Left lung (tissue), 10 donors: Measurements from ENCODE around the gene RASSF3. TPM values are rescaled to one million over a fixed set of nuclear protein-coding genes. Genes with fewer than 3 reads are reported as not detected.

Experiments used
- ATAC-seq: fragments of 200-7000 bp; cut with Tn5 transposase; one replicate; pipeline ENCODE4 v1.9.1; 2020; ENCODE audit warnings: moderate library complexity
- DNase-seq, 4 donors: peaks; one replicate each; pipeline ENCODE4 v3.0.0-alpha.2; 2013 to 2020
- H3K27ac ChIP-seq, 2 donors: fragments of 200-600 bp; sonication (generic) in 1 of 2; one replicate each; pipeline versions ENCODE4 v1.5.0 to v1.8.0; 2020 to 2021
- H3K27me3 ChIP-seq, 2 donors: fragments of 200-600 bp; sonication (generic) in 1 of 2; one replicate each; pipeline versions ENCODE4 v1.5.0 to v1.8.0; 2020 to 2021
- H3K36me3 ChIP-seq, 2 donors: fragments of 200-600 bp; sonication (generic) in 1 of 2; one replicate each; pipeline versions ENCODE4 v1.5.0 to v1.8.0; 2020 to 2021
- H3K4me1 ChIP-seq, 2 donors: fragments of 200-600 bp; one replicate each; pipeline ENCODE4 v1.8.0; 2021
- H3K4me3 ChIP-seq, 2 donors: fragments of 200-600 bp; sonication (generic) in 1 of 2; one replicate each; pipeline versions ENCODE4 v1.5.0 to v1.8.0; 2020 to 2021; ENCODE audit warnings: mild to moderate bottlenecking in 1 of 2
- H3K9me3 ChIP-seq, 2 donors: fragments of 200-600 bp; sonication (generic) in 1 of 2; one replicate each; pipeline versions ENCODE4 v1.5.0 to v1.8.0; 2020 to 2021
- intact Hi-C, 2 donors: fragments of 100-400 bp; cut with DNase I; formaldehyde crosslinking; loops; one replicate each; pipeline versions ENCODE4 v1.11.2 to v1.14.2; 2022
- polyA plus RNA-seq, 6 donors: library from polyadenylated mRNA; unstranded; fragments of 120-200 nt; gene quantifications; one replicate each; pipeline ENCODE4 v1.2.1, GENCODE V29; 2013; ENCODE audit not compliant: insufficient read length in 6 of 6
- total RNA-seq, 2 donors: library from RNA; stranded (reverse); fragmentation: NEBNext Ultra II Directional; extraction: Animal tissue kit (Norgen Biotek cat#: 25700); gene quantifications; one replicate each; pipeline ENCODE4 v1.2.1, GENCODE V29; 2021
- TF ChIP-seq, protein P1 (sequence below), 2 donors: fragments of 200-600 bp; sonication (generic) in 1 of 2; IDR thresholded peaks; one replicate each; pipeline versions ENCODE4 v1.5.0 to v1.8.0; 2021; ENCODE audit warnings: antibody characterized with exemption in 2 of 2
- donor health status: DM: no; HTN: yes; CAD: no.
- donor health status: DM: no; HTN: no; CAD: no.

The RASSF3 gene
- total and polyA plus RNA-seq, 8 donors, result 30.3 to 90.2 (median 35.6) TPM

DNA sequence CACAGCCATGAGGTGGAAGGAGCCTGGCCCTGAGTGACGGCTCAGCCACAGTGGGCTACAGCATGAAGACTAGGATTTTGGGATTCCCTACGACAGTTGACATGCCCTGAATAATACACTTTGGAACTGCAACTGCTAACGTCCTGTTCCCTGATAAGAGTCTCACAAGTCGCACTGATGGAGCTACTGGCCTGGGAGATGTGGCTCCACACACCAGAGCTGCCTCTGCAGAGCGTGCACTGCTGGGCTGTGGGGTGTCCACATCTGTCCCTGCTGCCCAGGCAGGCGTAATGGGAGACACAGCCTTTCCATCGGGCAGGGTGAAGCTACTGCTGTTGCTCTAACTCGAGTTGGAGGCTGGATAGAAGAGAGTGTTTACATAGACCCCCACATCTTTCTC lies 42.7 kb upstream of the RASSF3 start:
- peaks cover 0 to 24% of the 10 kb centered on the region in 2 donors for H3K4me1 ChIP-seq

DNA sequence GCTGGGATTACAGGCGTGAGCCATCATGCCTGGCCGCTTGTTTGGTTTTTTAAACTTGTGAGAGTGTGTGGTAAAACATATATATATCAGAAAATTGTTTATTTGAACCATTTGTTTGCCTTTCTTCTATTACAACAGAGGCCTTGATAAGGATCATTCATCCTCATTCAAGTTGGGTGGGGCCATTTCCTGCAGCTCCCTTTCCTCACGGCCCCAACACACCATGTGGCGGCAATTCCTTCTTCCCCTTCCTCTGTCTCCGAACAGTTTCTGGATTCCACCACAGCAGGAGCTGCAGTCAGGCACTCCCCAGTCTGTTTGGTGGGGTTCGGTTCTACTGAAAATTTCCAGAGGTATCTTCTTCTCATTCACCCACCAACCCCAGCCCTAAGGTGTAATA lies 42.0 kb upstream of the RASSF3 start:
- TF ChIP-seq, protein P1, sequence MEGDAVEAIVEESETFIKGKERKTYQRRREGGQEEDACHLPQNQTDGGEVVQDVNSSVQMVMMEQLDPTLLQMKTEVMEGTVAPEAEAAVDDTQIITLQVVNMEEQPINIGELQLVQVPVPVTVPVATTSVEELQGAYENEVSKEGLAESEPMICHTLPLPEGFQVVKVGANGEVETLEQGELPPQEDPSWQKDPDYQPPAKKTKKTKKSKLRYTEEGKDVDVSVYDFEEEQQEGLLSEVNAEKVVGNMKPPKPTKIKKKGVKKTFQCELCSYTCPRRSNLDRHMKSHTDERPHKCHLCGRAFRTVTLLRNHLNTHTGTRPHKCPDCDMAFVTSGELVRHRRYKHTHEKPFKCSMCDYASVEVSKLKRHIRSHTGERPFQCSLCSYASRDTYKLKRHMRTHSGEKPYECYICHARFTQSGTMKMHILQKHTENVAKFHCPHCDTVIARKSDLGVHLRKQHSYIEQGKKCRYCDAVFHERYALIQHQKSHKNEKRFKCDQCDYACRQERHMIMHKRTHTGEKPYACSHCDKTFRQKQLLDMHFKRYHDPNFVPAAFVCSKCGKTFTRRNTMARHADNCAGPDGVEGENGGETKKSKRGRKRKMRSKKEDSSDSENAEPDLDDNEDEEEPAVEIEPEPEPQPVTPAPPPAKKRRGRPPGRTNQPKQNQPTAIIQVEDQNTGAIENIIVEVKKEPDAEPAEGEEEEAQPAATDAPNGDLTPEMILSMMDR (IDR thresholded peaks at IDR 0.05), result no peak

More for the DNA sequence above, 42.7 kb upstream of the RASSF3 start:
- intact Hi-C loops, result no loop called here
- H3K27ac ChIP-seq, result no peak overlapping the region
- no peaks in the 10 kb centered on the region for H3K9me3 ChIP-seq
- H3K27me3 ChIP-seq, result no peaks in the 10 kb centered on the region
- no peak for ATAC-seq
- DNase-seq, result no peak
- H3K36me3 ChIP-seq, result no peaks in the 10 kb centered on the region
- H3K4me3 ChIP-seq, result no peak overlapping the region
- TF ChIP-seq, protein P1 (IDR thresholded peaks at IDR 0.05), result no peak

DNA sequence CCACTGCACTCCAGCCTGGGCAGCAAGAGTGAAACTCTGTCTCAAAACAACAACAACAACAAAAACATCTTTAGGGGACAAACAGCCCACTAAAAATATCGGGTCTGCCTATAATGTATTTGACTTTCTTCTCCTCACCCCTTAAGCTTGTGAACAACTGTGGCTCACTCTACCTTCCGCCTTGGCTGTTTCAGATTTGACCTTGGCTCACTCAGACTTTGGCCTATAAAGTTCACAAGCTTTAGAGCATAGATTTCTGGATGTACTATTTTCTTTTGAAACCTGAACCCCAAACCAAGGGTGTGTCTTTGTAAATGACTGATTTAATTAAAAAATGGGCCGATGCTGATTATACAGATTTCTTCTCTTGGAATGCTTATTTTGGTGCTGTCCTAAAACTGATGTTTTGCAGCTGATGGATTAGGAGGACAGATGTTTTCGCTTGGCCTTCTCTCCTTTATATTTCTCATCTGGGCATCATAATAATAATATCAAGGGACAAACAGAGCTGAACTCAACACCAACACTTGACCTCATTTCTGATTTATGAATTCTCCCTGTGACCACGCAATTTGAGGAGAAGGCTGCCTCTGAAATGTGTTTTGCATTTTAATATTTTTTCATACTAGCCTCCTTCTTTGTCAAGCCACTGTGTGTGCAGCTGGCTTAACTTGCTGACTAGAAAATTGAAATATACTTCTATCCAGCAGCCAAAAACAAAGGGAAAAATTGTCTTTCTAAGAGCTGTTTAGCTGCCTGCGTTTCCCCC lies 40.2 kb upstream of the RASSF3 start:
- ATAC-seq, result no peak
- no peaks in the 10 kb centered on the region for H3K27me3 ChIP-seq
- TF ChIP-seq, protein P1 (IDR thresholded peaks at IDR 0.05), result no peak
- intact Hi-C loops, result no loop called here
- no peak overlapping the region for H3K4me3 ChIP-seq
- DNase-seq, result no peak
- H3K9me3 ChIP-seq, result peaks cover 0 to 9% of the 10 kb centered on the region in 2 donors
- no peak overlapping the region for H3K27ac ChIP-seq
- H3K4me1 ChIP-seq, result peaks cover 0 to 24% of the 10 kb centered on the region in 2 donors
- no peaks in the 10 kb centered on the region for H3K36me3 ChIP-seq

More for the DNA sequence above, 42.0 kb upstream of the RASSF3 start:
- H3K4me3 ChIP-seq, result no peak overlapping the region
- ATAC-seq (peak; percentile 21), DNase-seq (no peak)
- intact Hi-C loops, result no loop called here
- H3K4me1 ChIP-seq, result peaks cover 0 to 24% of the 10 kb centered on the region in 2 donors
- H3K9me3 ChIP-seq, result no peaks in the 10 kb centered on the region
- no peaks in the 10 kb centered on the region for H3K36me3 ChIP-seq
- H3K27me3 ChIP-seq, result no peaks in the 10 kb centered on the region
- peak overlapping the region in 1 of 2 donors; percentile 28 for H3K27ac ChIP-seq

DNA sequence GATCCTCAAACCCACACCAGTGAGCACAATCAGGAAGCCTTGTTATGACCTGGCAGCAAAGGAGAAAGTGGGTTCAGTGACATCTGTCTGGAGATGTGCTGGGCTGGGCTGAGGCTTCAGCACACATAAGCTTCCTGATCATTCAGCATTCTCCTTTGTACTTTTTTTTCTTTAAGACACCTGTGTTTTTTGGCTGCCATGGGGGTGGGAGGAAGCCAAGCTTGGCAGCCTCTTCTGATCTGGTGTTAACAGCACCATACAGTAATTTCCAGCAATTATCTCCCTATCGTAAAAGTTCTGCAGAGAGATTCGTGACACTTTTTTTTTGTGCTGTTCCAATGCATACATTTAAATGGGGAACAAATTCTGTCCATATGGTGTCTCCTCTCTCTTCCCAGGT lies 38.9 kb upstream of the RASSF3 start:
- no peak overlapping the region for H3K27ac ChIP-seq
- H3K27me3 ChIP-seq, result no peaks in the 10 kb centered on the region
- no peak overlapping the region for H3K4me3 ChIP-seq
- no peaks in the 10 kb centered on the region for H3K36me3 ChIP-seq
- ATAC-seq (no peak), DNase-seq (no peak)
- TF ChIP-seq, protein P1 (IDR thresholded peaks at IDR 0.05), result no peak
- intact Hi-C loops, result no loop called here
- H3K4me1 ChIP-seq, result peaks cover 0 to 23% of the 10 kb centered on the region in 2 donors
- peaks cover 0 to 18% of the 10 kb centered on the region in 2 donors for H3K9me3 ChIP-seq

DNA sequence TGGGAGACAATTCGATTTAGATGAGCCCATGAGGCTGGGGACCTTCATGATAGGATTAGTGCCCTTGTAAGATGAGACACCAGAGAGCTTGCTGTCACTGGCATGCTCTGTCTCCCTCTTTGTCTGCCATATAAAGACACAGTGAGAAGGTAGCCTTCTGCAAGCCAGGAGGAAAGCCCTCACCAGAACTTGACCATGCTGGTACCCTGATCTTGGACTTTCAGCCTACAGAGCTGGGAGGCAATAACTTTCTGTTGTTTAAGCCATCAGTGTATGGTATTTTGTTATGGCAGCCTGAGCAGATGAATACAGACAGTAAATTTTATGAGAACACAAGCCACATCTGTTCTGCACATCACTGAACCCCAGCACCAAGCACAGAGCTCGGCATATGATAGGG lies 38.1 kb upstream of the RASSF3 start:
- no peaks in the 10 kb centered on the region for H3K27me3 ChIP-seq
- peaks cover 0 to 14% of the 10 kb centered on the region in 2 donors for H3K4me1 ChIP-seq
- H3K9me3 ChIP-seq, result peaks cover 0 to 18% of the 10 kb centered on the region in 2 donors
- DNase-seq (no peak), ATAC-seq (no peak)
- intact Hi-C loops, result no loop called here
- no peak overlapping the region for H3K4me3 ChIP-seq
- H3K36me3 ChIP-seq, result no peaks in the 10 kb centered on the region
- TF ChIP-seq, protein P1 (IDR thresholded peaks at IDR 0.05), result no peak
- H3K27ac ChIP-seq, result no peak overlapping the region
